Stimulated activated naive B cell treated with anti-CD40 and anti-IgM and Interleukin-4, amounts not matched to agents 10 μg/mL and 1 μg/mL and 100 μg/mL, for 72 hours (primary cell): ENCODE measurements around the gene SMIM38.

ENCODE experiments used
- ATAC-seq, 2 donors: fragments of 150-1000 bp; cut with Tn5 transposase; replicated peaks; 2 replicates each; pipeline ENCODE4 v1.10.0; 2021; ENCODE audit warnings: moderate library complexity in 1 of 2
- DNase-seq: peaks from one replicate; pipeline ENCODE4 v3.0.0; 2021
- H3K27ac Mint-ChIP-seq: one replicate; pipeline ENCODE4 v1.8.0; 2022; ENCODE audit warnings: mild to moderate bottlenecking, mixed read lengths
- H3K27me3 Mint-ChIP-seq, 2 donors: one replicate each; pipeline ENCODE4 v1.8.0; 2022; ENCODE audit warnings: mixed read lengths in 2 of 2
- H3K36me3 Mint-ChIP-seq, 2 donors: one replicate each; pipeline ENCODE4 v1.8.0; 2022; ENCODE audit warnings: mixed read lengths in 2 of 2, mild to moderate bottlenecking in 1 of 2
- H3K4me1 Mint-ChIP-seq, 2 donors: one replicate each; pipeline ENCODE4 v1.8.0; 2022; ENCODE audit warnings: mixed read lengths in 2 of 2, mild to moderate bottlenecking in 1 of 2
- H3K4me3 Mint-ChIP-seq, 2 donors: one replicate each; pipeline ENCODE4 v1.8.0; 2022; ENCODE audit warnings: mild to moderate bottlenecking in 2 of 2, mixed read lengths in 2 of 2, moderate library complexity in 1 of 2
- H3K9me3 Mint-ChIP-seq, 2 donors: one replicate each; pipeline ENCODE4 v1.8.0; 2022; ENCODE audit warnings: mixed read lengths in 2 of 2, mild to moderate bottlenecking in 1 of 2

The SMIM38 gene

DNA sequence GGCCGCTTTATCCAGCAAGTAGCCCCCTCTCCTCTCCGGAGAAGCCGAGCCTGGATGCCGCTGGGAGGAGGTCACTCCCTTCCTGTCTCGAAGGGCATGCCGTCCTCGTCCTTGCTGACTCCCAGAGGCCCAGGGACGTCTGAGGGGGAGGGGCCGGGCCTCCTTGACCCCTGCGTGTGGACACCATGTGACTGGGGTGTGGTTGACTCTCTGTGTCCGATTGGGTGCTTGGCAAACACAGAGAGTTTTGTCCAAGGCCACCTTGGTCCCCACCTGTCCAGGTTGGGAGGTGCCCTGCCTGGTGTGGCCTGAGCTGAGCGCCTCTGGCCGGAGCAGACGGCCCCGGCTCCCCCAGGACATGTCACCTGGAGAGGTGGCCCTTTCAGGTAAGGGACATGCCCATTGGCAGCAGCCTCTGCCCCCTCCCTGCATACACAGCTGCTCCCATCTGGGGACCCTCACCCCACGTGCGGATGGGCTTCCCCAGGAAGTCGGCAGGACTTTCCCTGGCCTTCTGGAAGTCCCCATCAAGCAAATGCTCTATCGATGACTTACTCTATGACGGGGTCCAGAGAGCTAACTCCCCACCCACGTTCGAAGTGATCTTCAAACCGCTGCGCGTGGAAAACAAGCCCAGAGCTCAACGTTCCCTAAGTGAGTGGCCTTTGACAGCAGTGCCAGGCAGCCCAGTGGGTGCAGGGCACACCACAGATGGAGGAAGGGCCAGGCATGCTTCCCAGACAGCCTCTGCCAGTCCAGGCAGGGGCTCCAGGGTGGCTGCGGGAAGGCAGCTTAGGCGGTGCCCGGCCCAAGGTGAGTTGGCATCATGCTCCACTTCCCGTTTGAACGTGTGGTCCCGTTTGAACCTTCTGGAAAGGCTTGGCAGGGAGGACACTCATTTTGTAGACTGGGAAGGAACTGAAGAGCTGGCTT, at the start of gene SMIM38:
Gene SMIM38 (plus strand): TSS at position 634 of the 933 bp plus-strand sequence. CDS start 1,912 bp downstream, outside the sequence.
- peaks cover 6 to 9% of the 10 kb centered on the region in 2 donors for H3K27me3 Mint-ChIP-seq
- DNase-seq (peak; percentile 54), ATAC-seq (peak; percentile 67 to 82)
- H3K9me3 Mint-ChIP-seq = no peaks in the 10 kb centered on the region
- H3K4me3 Mint-ChIP-seq = peak within 1 kb of the TSS; percentile 41 to 43
- peaks cover 16 to 31% of the 10 kb centered on the region in 2 donors for H3K4me1 Mint-ChIP-seq
- H3K27ac Mint-ChIP-seq = peak within 1 kb of the TSS; percentile 91
- peaks cover 0 to 8% of the 10 kb centered on the region in 2 donors for H3K36me3 Mint-ChIP-seq

DNA sequence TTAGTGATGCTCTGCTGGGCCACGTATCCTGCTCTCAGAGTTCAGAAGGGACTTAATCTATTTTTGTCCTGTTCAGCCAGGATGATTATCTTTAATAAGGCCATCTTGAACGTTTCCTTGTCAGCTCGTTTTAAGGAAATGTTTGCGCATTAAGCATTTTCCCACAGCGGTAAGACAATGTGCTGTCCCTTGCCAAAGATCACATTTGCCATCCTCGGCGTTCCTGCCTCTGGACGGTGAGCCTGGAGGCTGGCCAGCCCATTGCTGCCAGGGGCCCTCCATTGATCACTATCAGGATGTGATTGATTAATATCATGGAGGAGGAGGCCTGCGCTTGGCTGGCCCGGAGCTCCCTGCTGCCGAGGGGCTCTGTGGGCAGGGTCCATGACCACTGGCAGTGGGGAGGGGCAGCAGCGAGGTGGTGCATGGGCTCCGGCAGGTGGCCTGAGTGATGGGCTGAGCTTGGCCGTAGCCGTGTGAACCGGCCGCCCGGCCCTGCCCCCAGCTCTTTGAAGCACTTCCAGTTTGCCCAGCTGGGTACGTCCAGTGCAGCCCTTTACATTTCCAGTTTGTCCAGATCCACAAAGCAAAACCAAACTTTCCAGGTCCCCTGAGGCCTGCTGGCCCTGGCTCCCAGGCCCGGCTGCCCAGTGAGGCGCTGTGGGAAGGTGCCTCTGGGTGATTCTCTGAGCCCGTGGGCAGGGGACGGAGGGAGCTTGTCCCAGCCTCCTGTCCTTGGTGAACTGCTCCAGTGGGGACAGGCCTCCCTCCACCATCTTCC, 49.5 kb upstream of the SMIM38 start:
- H3K36me3 Mint-ChIP-seq = peaks cover 9 to 16% of the 10 kb centered on the region in 2 donors
- peaks cover 17 to 20% of the 10 kb centered on the region in 2 donors for H3K27me3 Mint-ChIP-seq
- DNase-seq (no peak), ATAC-seq (no peak)
- H3K4me3 Mint-ChIP-seq = no peak overlapping the region
- H3K9me3 Mint-ChIP-seq = peaks cover 7 to 10% of the 10 kb centered on the region in 2 donors
- no peak overlapping the region for H3K27ac Mint-ChIP-seq
- H3K4me1 Mint-ChIP-seq = peaks cover 5% of the 10 kb centered on the region in 2 donors

DNA sequence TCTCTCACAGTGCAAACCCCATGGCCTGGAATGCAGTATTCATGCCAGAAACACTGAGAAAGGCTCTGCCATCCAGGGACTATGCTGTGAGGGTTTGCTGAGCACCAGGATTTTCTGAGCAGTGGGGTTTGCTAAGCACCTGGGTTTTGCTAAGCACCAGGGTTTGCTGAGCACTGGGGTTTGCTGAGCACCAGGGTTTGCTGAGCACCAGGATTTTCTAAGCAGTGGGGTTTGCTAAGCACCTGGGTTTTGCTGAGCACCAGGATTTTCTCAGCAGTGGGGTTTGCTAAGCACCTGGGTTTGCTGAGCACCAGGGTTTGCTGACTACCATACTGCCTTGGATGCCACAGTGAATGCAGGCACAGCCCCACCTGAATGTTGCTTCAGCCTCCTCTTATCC, 48.3 kb upstream of the SMIM38 start:
- Mint-ChIP-seq H3K4me3 (no peak overlapping the region), H3K36me3 (peaks cover 9 to 16% of the 10 kb centered on the region in 2 donors), H3K4me1 (peaks cover 0 to 2% of the 10 kb centered on the region in 2 donors), H3K27me3 (peaks cover 16 to 18% of the 10 kb centered on the region in 2 donors), H3K27ac (no peak overlapping the region), H3K9me3 (peaks cover 7 to 10% of the 10 kb centered on the region in 2 donors)
- ATAC-seq = no peak
- DNase-seq = no peak

DNA sequence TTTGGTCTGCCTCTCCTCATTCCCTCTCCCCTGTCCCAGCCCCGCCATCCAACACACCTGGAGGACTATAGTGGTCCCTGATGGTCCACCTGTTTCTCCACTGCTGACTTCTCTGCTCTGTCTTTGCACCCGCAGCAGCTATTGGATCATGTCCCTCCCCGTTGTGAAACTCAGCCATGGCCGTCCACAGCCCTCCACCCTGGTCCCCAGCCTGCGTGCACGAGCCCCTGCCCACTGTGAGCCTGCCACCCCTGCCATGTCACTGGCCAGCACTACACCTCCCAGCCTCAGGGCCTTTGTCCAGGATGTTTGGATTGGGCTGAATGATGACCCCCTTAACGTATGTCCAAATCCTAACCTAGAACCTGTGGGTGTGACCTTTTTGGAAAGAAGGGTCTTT, 47.7 kb upstream of the SMIM38 start:
- Mint-ChIP-seq H3K4me3 (no peak overlapping the region), H3K27ac (no peak overlapping the region), H3K4me1 (no peaks in the 10 kb centered on the region), H3K27me3 (peaks cover 11 to 12% of the 10 kb centered on the region in 2 donors), H3K36me3 (peaks cover 9 to 16% of the 10 kb centered on the region in 2 donors), H3K9me3 (peaks cover 7 to 10% of the 10 kb centered on the region in 2 donors)
- no peak for ATAC-seq
- DNase-seq = no peak

DNA sequence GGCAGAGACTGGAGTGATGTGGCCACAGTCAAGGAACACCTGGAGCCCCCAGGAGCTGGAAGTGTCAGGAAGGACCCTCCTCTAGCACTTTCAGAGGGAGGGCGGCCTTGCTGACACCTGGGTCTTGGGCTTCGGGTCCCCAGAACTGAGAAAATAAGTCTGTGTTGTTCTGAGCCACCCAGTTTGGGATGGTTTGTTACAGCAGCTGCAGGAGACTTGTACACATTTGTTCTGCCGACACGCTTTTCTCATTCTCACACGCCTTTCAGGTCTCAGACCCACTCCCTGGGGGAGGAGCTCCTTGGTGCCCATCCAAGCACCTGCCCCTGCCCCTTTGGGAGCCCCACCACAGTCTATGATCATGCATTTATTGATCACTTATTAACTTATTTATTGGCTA, 47.2 kb upstream of the SMIM38 start:
- Mint-ChIP-seq H3K9me3 (peaks cover 7 to 10% of the 10 kb centered on the region in 2 donors), H3K4me3 (no peak overlapping the region)
- ATAC-seq = no peak

DNA sequence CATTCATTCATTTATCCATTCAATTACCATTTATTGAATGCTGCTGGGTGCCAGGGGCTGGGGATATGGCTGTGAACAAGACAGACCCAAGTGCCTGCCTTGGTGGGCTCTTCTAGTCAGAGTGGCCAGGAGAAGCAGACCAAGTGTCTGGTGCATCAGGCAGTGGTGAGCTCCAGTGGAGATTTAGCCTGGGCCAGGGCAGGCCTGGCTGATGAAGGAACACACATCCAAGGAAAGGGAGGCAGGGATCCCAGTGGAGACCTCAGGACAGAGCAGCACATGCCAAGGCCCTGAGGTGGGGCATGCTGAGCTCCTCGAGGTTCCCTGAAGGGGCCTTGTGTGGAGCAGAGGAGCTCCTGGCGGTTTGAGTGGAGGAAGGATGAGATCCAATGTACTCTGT, 46.6 kb upstream of the SMIM38 start:
- Mint-ChIP-seq H3K27me3 (peaks cover 7 to 8% of the 10 kb centered on the region in 2 donors), H3K27ac (no peak overlapping the region), H3K36me3 (peaks cover 9 to 16% of the 10 kb centered on the region in 2 donors), H3K4me1 (no peaks in the 10 kb centered on the region), H3K4me3 (no peak overlapping the region), H3K9me3 (peaks cover 7 to 10% of the 10 kb centered on the region in 2 donors)
- DNase-seq (no peak), ATAC-seq (no peak)

More for the DNA sequence above, 47.2 kb upstream of the SMIM38 start:
- no peak overlapping the region for H3K27ac Mint-ChIP-seq
- peaks cover 8 to 11% of the 10 kb centered on the region in 2 donors for H3K27me3 Mint-ChIP-seq
- H3K4me1 Mint-ChIP-seq = no peaks in the 10 kb centered on the region
- DNase-seq = no peak
- peaks cover 9 to 16% of the 10 kb centered on the region in 2 donors for H3K36me3 Mint-ChIP-seq

DNA sequence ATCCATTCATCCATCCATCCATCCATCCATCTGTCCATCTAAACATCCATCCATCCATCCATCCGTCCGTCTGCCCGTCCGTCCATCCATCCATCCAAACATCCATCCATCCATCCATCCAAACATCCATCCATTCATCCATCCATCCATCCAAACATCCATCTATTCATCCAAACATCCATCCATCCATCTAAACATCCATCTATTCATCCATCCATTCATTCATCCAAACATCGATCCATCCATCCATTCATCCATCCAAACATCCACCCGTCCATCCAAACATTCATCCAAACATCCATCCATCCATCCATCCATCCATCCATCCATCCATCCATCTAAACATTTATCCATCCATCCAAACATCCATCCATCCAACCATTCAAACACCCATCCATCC, 45.3 kb upstream of the SMIM38 start:
- Mint-ChIP-seq H3K27me3 (peaks cover 7 to 8% of the 10 kb centered on the region in 2 donors), H3K4me3 (no peak overlapping the region), H3K4me1 (no peaks in the 10 kb centered on the region), H3K27ac (no peak overlapping the region), H3K36me3 (peaks cover 9 to 16% of the 10 kb centered on the region in 2 donors), H3K9me3 (peaks cover 7 to 10% of the 10 kb centered on the region in 2 donors)
- no peak for ATAC-seq
- no peak for DNase-seq

DNA sequence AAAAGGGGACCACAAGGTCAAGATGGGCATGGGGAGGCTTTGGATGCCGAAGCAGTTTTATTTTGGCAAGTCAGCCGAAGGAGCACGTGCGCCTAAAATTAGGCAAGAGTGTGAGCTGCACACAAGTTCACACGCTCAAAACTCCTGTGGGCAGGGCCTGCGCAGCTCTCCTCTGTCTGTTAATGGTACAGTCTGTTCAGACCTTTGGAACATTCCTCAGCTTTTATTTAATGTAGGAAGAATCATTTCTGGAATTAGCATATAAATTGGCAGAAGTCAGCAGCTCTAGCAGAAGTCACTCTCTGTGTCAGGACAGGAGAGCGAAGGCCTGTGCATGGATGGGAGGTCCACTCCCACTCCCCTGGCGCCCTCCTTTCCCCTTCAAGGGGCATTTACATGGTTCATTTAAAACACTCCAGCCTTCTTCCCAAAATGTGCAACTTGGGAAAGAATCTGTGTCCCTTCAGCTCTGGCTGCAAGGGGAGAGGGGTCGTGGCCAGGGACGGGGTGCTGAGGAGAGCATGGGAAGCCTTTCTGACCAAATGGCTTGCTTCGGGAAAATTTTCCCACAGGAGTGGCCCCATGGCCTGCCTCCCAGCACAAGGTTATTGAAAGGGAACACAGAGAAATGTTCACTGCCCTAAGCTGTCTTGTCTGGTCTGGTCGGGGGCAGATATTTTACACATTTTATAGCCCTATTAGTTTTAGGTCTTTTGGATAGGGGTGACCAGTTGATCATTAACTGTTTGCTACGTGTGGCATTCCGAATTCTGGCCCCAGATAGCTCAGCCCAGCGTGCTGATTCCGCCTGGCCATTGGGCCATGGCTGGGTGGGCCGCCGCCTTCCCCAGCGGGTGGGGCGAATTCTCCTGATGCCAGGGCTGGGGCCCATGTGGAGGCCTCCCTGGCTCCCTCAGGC, 43.9 kb upstream of the SMIM38 start:
- H3K4me1 Mint-ChIP-seq = no peaks in the 10 kb centered on the region
- H3K27ac Mint-ChIP-seq = no peak overlapping the region
- H3K9me3 Mint-ChIP-seq = peaks cover 7 to 10% of the 10 kb centered on the region in 2 donors
- peaks cover 9 to 13% of the 10 kb centered on the region in 2 donors for H3K36me3 Mint-ChIP-seq
- no peak overlapping the region for H3K4me3 Mint-ChIP-seq
- H3K27me3 Mint-ChIP-seq = peaks cover 7 to 8% of the 10 kb centered on the region in 2 donors
- DNase-seq = no peak
- no peak for ATAC-seq

DNA sequence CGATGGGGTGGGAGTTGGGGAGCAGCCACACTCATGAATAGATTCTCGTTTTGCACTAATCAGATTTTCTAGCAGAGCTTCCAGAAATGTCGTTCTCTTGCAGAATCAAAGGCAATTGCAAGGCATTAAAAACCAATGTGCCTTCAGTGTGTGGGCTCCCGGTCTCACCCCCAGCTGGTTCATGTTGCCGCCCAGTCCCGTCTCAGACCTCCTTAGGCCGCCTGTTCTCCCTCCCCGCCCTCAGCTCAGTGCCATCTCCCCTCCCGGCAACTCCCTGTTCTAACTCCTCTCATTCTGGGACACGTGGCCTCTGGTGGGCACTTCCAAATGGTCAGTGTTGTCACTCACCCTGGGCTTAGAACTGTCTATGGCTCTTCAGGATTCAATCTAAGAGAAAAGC, 42.5 kb upstream of the SMIM38 start:
- peaks cover 3 to 6% of the 10 kb centered on the region in 2 donors for H3K36me3 Mint-ChIP-seq
- H3K4me3 Mint-ChIP-seq = no peak overlapping the region
- DNase-seq = no peak
- H3K4me1 Mint-ChIP-seq = no peaks in the 10 kb centered on the region
- no peak for ATAC-seq
- H3K9me3 Mint-ChIP-seq = peaks cover 5 to 10% of the 10 kb centered on the region in 2 donors
- peaks cover 1% of the 10 kb centered on the region in 2 donors for H3K27me3 Mint-ChIP-seq
- H3K27ac Mint-ChIP-seq = no peak overlapping the region

DNA sequence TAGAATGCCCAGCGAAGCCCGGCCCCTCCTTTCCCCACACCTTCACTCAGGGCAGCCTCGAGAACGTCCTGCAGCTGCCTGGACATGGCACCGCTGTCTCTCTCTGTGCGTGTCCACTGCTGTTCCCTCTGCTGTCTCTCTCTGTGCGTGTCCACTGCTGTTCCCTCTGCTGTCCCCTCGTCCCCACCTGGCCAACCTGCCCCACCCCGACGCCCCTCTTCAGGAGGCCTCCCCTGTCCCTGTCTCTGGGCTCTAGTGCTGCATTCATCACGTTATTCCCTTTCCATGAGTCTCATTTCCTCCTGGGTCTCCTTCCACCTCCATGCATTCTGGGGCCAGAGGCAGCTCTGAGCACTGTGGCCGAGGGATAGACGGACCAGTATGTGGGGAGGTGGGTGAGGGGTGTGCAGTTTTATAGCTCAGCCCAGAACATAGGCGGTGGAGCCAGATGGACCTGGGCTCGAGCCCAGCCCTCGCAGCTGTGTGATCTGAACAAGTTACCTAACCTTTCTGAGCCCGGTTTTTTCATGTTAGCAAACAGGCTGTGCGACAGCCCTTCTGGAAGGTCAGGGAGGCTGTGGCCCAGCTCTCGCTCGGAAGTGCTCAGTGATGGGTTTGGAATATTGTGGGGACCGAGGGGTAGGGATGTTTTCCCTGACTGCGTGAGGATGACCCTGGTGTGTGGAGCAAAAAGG, 41.9 kb upstream of the SMIM38 start:
- peaks cover 0 to under 1% of the 10 kb centered on the region in 2 donors for H3K36me3 Mint-ChIP-seq
- ATAC-seq (no peak), DNase-seq (no peak)
- H3K9me3 Mint-ChIP-seq = peaks cover 5 to 10% of the 10 kb centered on the region in 2 donors
- H3K27ac Mint-ChIP-seq = no peak overlapping the region
- no peaks in the 10 kb centered on the region for H3K27me3 Mint-ChIP-seq
- no peak overlapping the region for H3K4me3 Mint-ChIP-seq
- no peaks in the 10 kb centered on the region for H3K4me1 Mint-ChIP-seq

DNA sequence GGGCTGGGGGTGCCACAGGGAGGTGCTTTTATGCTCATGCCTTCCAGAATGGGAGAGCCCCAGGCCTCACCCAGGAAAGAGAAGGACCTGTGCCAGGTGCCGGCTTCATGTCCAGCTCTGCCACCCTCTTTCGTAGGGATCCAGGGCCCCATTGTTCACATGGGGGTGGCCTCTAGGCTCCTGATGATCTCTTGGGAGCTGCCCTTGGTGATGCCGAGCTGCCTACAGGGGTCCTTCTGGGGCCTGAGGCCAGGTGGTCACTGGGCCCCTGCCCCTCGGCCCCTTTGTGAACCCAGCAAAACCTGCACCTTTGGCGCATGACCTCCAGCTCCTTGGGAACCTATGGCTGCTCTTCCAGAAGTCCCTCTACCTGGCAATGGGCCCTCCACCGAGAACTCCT, 41.4 kb upstream of the SMIM38 start:
- H3K9me3 Mint-ChIP-seq = peaks cover 9 to 16% of the 10 kb centered on the region in 2 donors
- ATAC-seq (no peak), DNase-seq (no peak)
- H3K4me1 Mint-ChIP-seq = no peaks in the 10 kb centered on the region
- H3K27ac Mint-ChIP-seq = no peak overlapping the region
- no peaks in the 10 kb centered on the region for H3K36me3 Mint-ChIP-seq
- no peaks in the 10 kb centered on the region for H3K27me3 Mint-ChIP-seq
- no peak overlapping the region for H3K4me3 Mint-ChIP-seq

DNA sequence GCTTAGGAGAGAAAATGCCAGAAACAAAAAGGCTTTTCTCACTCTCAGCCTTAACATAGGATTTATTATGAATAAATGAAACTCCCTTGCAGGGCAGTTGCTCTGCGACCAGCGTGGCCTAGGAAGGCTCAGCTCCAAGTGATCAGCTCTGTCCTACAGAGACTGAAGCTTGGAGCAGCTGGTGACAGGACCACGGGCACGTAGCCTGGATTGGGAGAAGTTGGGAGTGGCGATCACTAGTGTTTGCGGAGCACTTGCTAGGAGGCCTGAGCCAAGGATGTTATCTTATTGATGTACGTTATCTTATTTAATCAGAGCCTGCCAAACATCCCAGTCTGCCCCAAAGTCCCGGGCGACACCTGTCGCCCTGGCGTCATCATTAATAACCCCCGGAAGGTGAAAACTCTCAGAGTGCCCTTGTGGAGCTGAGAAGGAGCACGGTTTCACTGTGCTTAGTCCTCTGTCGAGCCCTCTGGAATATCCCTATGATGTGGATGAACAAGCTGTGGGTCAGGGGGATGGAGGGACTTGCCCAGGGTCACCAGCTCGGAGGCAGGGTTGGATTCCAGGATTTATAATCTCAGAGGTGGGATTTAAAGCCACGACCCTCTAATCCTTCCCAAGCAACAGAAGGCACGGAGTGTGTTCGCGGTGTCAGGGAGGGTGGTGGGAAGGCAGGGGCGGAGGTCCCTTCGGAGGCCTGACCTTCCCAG, 40.8 kb upstream of the SMIM38 start:
- H3K36me3 Mint-ChIP-seq = no peaks in the 10 kb centered on the region
- no peaks in the 10 kb centered on the region for H3K27me3 Mint-ChIP-seq
- H3K9me3 Mint-ChIP-seq = peaks cover 9 to 17% of the 10 kb centered on the region in 2 donors
- H3K4me1 Mint-ChIP-seq = no peaks in the 10 kb centered on the region
- ATAC-seq = no peak
- no peak for DNase-seq
- H3K4me3 Mint-ChIP-seq = no peak overlapping the region
- no peak overlapping the region for H3K27ac Mint-ChIP-seq
